Loucy (cell line): ENCODE data around the gene PHKA1.
"Not testable (repeated sequence)": the region's sequence is repeated elsewhere in the genome, so short reads cannot be mapped to it uniquely, and the experiment has no call there.

Experiments used
- CTCF ChIP-seq: fragments of 200-600 bp; sonication (generic); conservative IDR thresholded peaks from 2 replicates; pipeline ENCODE4 v1.5.1; 2014; ENCODE audit warnings: mild to moderate bottlenecking, antibody characterized with exemption, low read length
- EZH2phosphoT487 ChIP-seq: fragments of 200-600 bp; IDR thresholded peaks from 2 replicates; pipeline ENCODE4 v1.6.1; 2018; ENCODE audit warnings: antibody characterized with exemption, mild to moderate bottlenecking, moderate library complexity, borderline replicate concordance

GRCh38 chrX:72559655-72560054 is 154.5 kb downstream of the PHKA1 start:
- not testable (repeated sequence) for TF ChIP-seq CTCF, EZH2phosphoT487
